Heart left ventricle (tissue), 13 donors: ENCODE results near the gene AMMECR1.

ENCODE experiments used
- CTCF ChIP-seq, 12 donors: fragments of 200-600 bp; sonication (generic) in 4 of 12; IDR thresholded peaks; one replicate each; pipeline versions ENCODE4 v1.5.0 to v1.8.0; 2018 to 2022; ENCODE audit warnings: antibody characterized with exemption in 12 of 12, mild to moderate bottlenecking in 5 of 12
- POLR2A ChIP-seq, 2 donors: fragments of 450-650 bp; IDR thresholded peaks; one replicate each; pipeline ENCODE4 v1.6.1; 2017; ENCODE audit warnings: antibody characterized with exemption in 2 of 2, mild to moderate bottlenecking in 2 of 2, moderate library complexity in 2 of 2
- donor health status: ischemic (EF 13 %, LVEDD 7.1; RV severe dilation, severe dysfunction).
- donor health status: DM: no; HTN: yes; CAD: no.
- donor health status: DM: no; HTN: no; CAD: no.
- donor health status: ischemic (EF 25% LVEDD 6.9; RV normal size, moderate dysfunction).
- donor health status: ischemic (EF 25% LVEDD 5.7; RV mildly dilated, moderate dysfunction).
- donor health status: ischemic (EF 35%, LVEDD 5.7; RV mildly dilated, moderate dysfunction).
- donor health status: nonischemic (EF 11% LVEDD 7.7; RV severe dilation, severe dysfunction).
- donor health status: DM: yes; HTN: yes; CAD: no.
- donor health status: PGD.
- donor health status: ischemic (EF 29% LVEDD 5.4; RV normal size, mild dysfunction).
- donor health status: nonischemic (EF 23%, LVEDD 6.1; RV moderate dilation, normal function).

GRCh38 chrX:110282922-110283321, 35.0 kb downstream of the AMMECR1 start:
- no peak for TF ChIP-seq CTCF (IDR thresholded peaks at IDR 0.05)
- TF ChIP-seq POLR2A (IDR thresholded peaks at IDR 0.05): no peak
